IMR-90 (cell line): ENCODE data around the gene JMJD1C. TPM values are rescaled to one million over a fixed set of nuclear protein-coding genes. Genes with fewer than 3 reads are reported as not detected.

Source experiments
- ATAC-seq: fragments of 200-7000 bp; cut with Tn5 transposase; 2 replicates; pipeline ENCODE4 v1.9.1; 2020; ENCODE audit warnings: low read depth, mild to moderate bottlenecking, moderate library complexity
- BruUV-seq: library from RNA; stranded (reverse); fragments of 400-500 nt; replicated peaks from 2 replicates; lab custom pipeline; 2021; lab: Mats Ljungman, UMichigan
- CTCF ChIA-PET: fragments of 300-600 bp; formaldehyde crosslinking; extraction: SDS; loops from one replicate; lab custom pipeline; 2021; ENCODE audit warnings: antibody characterized with exemption; lab: Yijun Ruan, JAX
- POLR2A ChIA-PET: fragments of 300-600 bp; sonication (Branson Sonifier 250); formaldehyde crosslinking; loops from one replicate; lab custom pipeline; 2022; ENCODE audit warnings: antibody characterized with exemption; ENCODE audit not compliant: unreplicated experiment; lab: Charles Lee
- DNase-seq: peaks from one replicate; pipeline ENCODE4 v3.0.0; 2013
- H2AFZ ChIP-seq: replicated peaks from 2 replicates; pipeline ENCODE3; 2013; ENCODE audit warnings: low read length, mild to moderate bottlenecking; ENCODE audit not compliant: poor library complexity
- H2AK5ac ChIP-seq: 2 replicates; pipeline ENCODE4 v1.6.1; 2013; ENCODE audit warnings: low read depth, low read length, inconsistent platforms
- H2AK9ac ChIP-seq: replicated peaks from 2 replicates; pipeline ENCODE3; 2013; ENCODE audit warnings: mild to moderate bottlenecking, low read depth, low read length, moderate library complexity; ENCODE audit not compliant: poor library complexity
- H2BK120ac ChIP-seq: 2 replicates; pipeline ENCODE4 v1.6.1; 2013; ENCODE audit warnings: low read depth, low read length, inconsistent platforms
- H2BK15ac ChIP-seq: 3 replicates; pipeline ENCODE4 v1.6.1; 2013; ENCODE audit warnings: low read depth, low read length, inconsistent platforms
- H2BK20ac ChIP-seq: 2 replicates; pipeline ENCODE4 v1.6.1; 2013; ENCODE audit warnings: low read depth, mild to moderate bottlenecking, inconsistent platforms, low read length, moderate library complexity
- H2BK5ac ChIP-seq: 2 replicates; pipeline ENCODE4 v1.6.1; 2013; ENCODE audit warnings: mild to moderate bottlenecking, low read depth, low read length, inconsistent platforms; ENCODE audit not compliant: poor library complexity, severe bottlenecking
- H3K14ac ChIP-seq: replicated peaks from 2 replicates; pipeline ENCODE4 v1.6.1; 2013; ENCODE audit warnings: low read depth, low read length, inconsistent platforms
- H3K18ac ChIP-seq: 2 replicates; pipeline ENCODE4 v1.6.1; 2013; ENCODE audit warnings: low read depth, low read length, control low read depth
- H3K23ac ChIP-seq: 2 replicates; pipeline ENCODE4 v1.6.1; 2013; ENCODE audit warnings: low read depth, low read length, inconsistent platforms
- H3K27ac ChIP-seq: 2 replicates; pipeline ENCODE4 v1.5.1; 2013; ENCODE audit warnings: mild to moderate bottlenecking, control low read depth, low read length; ENCODE audit not compliant: insufficient read depth
- H3K27me3 ChIP-seq: 2 replicates; pipeline ENCODE4 v1.6.1; 2013; ENCODE audit warnings: low read length; ENCODE audit not compliant: control insufficient read depth, insufficient read depth
- H3K36me3 ChIP-seq: 2 replicates; pipeline ENCODE4 v1.6.1; 2013; ENCODE audit warnings: low read length, mixed read lengths; ENCODE audit not compliant: control insufficient read depth, insufficient read depth
- H3K4ac ChIP-seq: 2 replicates; pipeline ENCODE4 v1.6.1; 2013; ENCODE audit warnings: low read depth, low read length, inconsistent platforms
- H3K4me1 ChIP-seq: 2 replicates; pipeline ENCODE4 v1.6.1; 2013; ENCODE audit warnings: low read length, mixed read lengths; ENCODE audit not compliant: control insufficient read depth, insufficient read depth
- H3K4me2 ChIP-seq: 2 replicates; pipeline ENCODE4 v1.6.1; 2013; ENCODE audit warnings: low read depth, mild to moderate bottlenecking, control low read depth, low read length, moderate library complexity
- H3K4me3 ChIP-seq: 2 replicates; pipeline ENCODE4 v1.5.1; 2013; ENCODE audit warnings: low read depth, mild to moderate bottlenecking, control low read depth, low read length, moderate library complexity; ENCODE audit not compliant: insufficient read depth
- H3K56ac ChIP-seq: 2 replicates; pipeline ENCODE4 v1.6.1; 2013; ENCODE audit warnings: low read length, inconsistent platforms; ENCODE audit not compliant: insufficient read depth; ENCODE audit errors: extremely low read depth
- H3K79me1 ChIP-seq, 2 experiments: 2 replicates each; pipeline ENCODE4 v1.6.1; 2013; ENCODE audit warnings: low read length in 2 of 2, inconsistent platforms in 1 of 2, low read depth in 1 of 2
- H3K9ac ChIP-seq: 2 replicates; pipeline ENCODE4 v1.6.1; 2013; ENCODE audit warnings: low read depth, low read length, control low read depth
- H3K9me1 ChIP-seq: 2 replicates; pipeline ENCODE4 v1.6.1; 2013; ENCODE audit warnings: low read length, inconsistent platforms; ENCODE audit not compliant: insufficient read depth
- H3K9me3 ChIP-seq: 2 replicates; pipeline ENCODE4 v1.6.1; 2013; ENCODE audit warnings: low read length; ENCODE audit not compliant: control insufficient read depth, insufficient read depth
- H4K20me1 ChIP-seq: 2 replicates; pipeline ENCODE4 v1.6.1; 2013; ENCODE audit warnings: low read length, inconsistent platforms; ENCODE audit not compliant: insufficient read depth
- H4K5ac ChIP-seq: 2 replicates; pipeline ENCODE4 v1.6.1; 2013; ENCODE audit warnings: mild to moderate bottlenecking, low read depth, low read length, control low read depth
- H4K8ac ChIP-seq, 2 experiments: 2 replicates each; pipeline ENCODE4 v1.6.1; 2013; ENCODE audit warnings: low read depth in 2 of 2, low read length in 2 of 2, control low read depth in 1 of 2, inconsistent platforms in 1 of 2
- H4K91ac ChIP-seq: 2 replicates; pipeline ENCODE4 v1.6.1; 2013; ENCODE audit warnings: low read depth, low read length, inconsistent platforms; ENCODE audit not compliant: insufficient read depth
- BHLHE40 ChIP-seq: fragments of 150-350 bp; IDR thresholded peaks from 2 replicates; pipeline ENCODE4 v1.6.1; 2016; ENCODE audit warnings: mild to moderate bottlenecking, low read depth, low read length
- CEBPB ChIP-seq: IDR thresholded peaks from 2 replicates; pipeline ENCODE4 v1.6.1; 2012; ENCODE audit warnings: low read depth, low read length, improper control_type of control experiment
- CHD1 ChIP-seq: IDR thresholded peaks from 2 replicates; pipeline ENCODE4 v1.6.1; 2012; ENCODE audit warnings: low read depth, low read length, improper control_type of control experiment
- CTCF ChIP-seq: conservative IDR thresholded peaks from 2 replicates; pipeline ENCODE4 v1.5.1; 2012; ENCODE audit warnings: mild to moderate bottlenecking, low read depth, low read length, improper control_type of control experiment
- FOS ChIP-seq: fragments of 150-350 bp; IDR thresholded peaks from 2 replicates; pipeline ENCODE4 v1.6.1; 2016; ENCODE audit warnings: low read depth, low read length
- MAFK ChIP-seq: IDR thresholded peaks from 2 replicates; pipeline ENCODE4 v1.6.1; 2012; ENCODE audit warnings: low read depth, low read length, improper control_type of control experiment
- MXI1 ChIP-seq: IDR thresholded peaks from 2 replicates; pipeline ENCODE4 v1.6.1; 2012; ENCODE audit warnings: low read depth, mild to moderate bottlenecking, low read length, moderate library complexity, borderline replicate concordance
- POLR2A ChIP-seq: IDR thresholded peaks from 2 replicates; pipeline ENCODE4 v1.6.1; 2012; ENCODE audit warnings: mild to moderate bottlenecking, low read depth, low read length
- RCOR1 ChIP-seq: IDR thresholded peaks from 2 replicates; pipeline ENCODE4 v1.6.1; 2012; ENCODE audit warnings: mild to moderate bottlenecking, low read length, improper control_type of control experiment; ENCODE audit not compliant: insufficient replicate concordance
- RFX5 ChIP-seq: IDR thresholded peaks from 2 replicates; pipeline ENCODE4 v1.8.0; 2012; ENCODE audit warnings: low read depth, mild to moderate bottlenecking, low read length, moderate library complexity
- SMC3 ChIP-seq: fragments of 150-350 bp; IDR thresholded peaks from 2 replicates; pipeline ENCODE4 v1.6.1; 2016; ENCODE audit warnings: low read depth, mild to moderate bottlenecking, antibody characterized with exemption, low read length, moderate library complexity
- USF2 ChIP-seq: fragments of 150-350 bp; IDR thresholded peaks from 2 replicates; pipeline ENCODE4 v1.6.1; 2017; ENCODE audit warnings: mild to moderate bottlenecking, antibody characterized with exemption, low read length, low read depth
- WGBS, 2 experiments: methylation state at CpG; one replicate each; pipeline versions ENCODE4 v1.1.5 to v1.1.7; 2013; ENCODE audit warnings: missing lambda C conversion rate in 2 of 2; ENCODE audit not compliant: insufficient read length in 1 of 2; ENCODE audit errors: extremely low coverage in 2 of 2; 5-methylcytosine and 5-hydroxymethylcytosine counted together
- dilution Hi-C: fragments of 300-500 bp; cut with HindIII; formaldehyde crosslinking; loops from one replicate; pipeline ENCODE4 v1.14.3; 2018; ENCODE audit warnings: low sequenced_read_pairs; ENCODE audit not compliant: unreplicated experiment
- in situ Hi-C: fragments of 300-500 bp; cut with MboI; formaldehyde crosslinking; loops from 3 replicates; pipeline ENCODE4 v1.14.3; 2019; ENCODE audit warnings: low sequenced_read_pairs, inconsistent platforms, mixed read lengths
- intact Hi-C: fragments of 100-400 bp; cut with micrococcal nuclease; formaldehyde crosslinking; loops from 2 replicates; pipeline ENCODE4 v1.10.0; 2022
- polyA plus RNA-seq, 3 experiments: library from polyadenylated mRNA; depleted of rRNA; stranded (reverse); fragments of >200 nt; gene quantifications; 2 replicates each; pipeline ENCODE4 v1.2.3, GENCODE V29; 2012; ENCODE audit warnings: low replicate concordance in 1 of 3
- total RNA-seq: library from RNA; depleted of rRNA; stranded (reverse); fragments of >200 nt; gene quantifications from 2 replicates; pipeline ENCODE4 v1.2.3, GENCODE V29; 2012

Gene JMJD1C
- total and polyA plus RNA-seq, 2 of the 4 experiments (the other 2 are of a cell fraction) = 15.6 to 96.8 TPM

- H3K18ac ChIP-seq = no peak overlapping the region
- H2AFZ ChIP-seq = no peak overlapping the region
- no peak overlapping the region for H2BK5ac ChIP-seq
- ChIA-PET CTCF (no interaction called here), POLR2A (no interaction called here)
- no peaks in the 10 kb centered on the region for H3K9me1 ChIP-seq
- H2AK5ac ChIP-seq = no peak overlapping the region
- peaks cover 42% of the 10 kb centered on the region for H4K20me1 ChIP-seq
- peaks cover 12 to 74% of the 10 kb centered on the region in 2 experiments for H3K79me1 ChIP-seq
- H3K4me1 ChIP-seq = peaks cover 3% of the 10 kb centered on the region
- BruUV-seq = no TSS peak
- H3K36me3 ChIP-seq = peaks cover 6% of the 10 kb centered on the region; the same call in 1 of the 2 replicates
- no peak overlapping the region for H3K56ac ChIP-seq
- no peaks in the 10 kb centered on the region for H3K27me3 ChIP-seq
- DNase-seq = no peak
- H2AK9ac ChIP-seq = no peak overlapping the region
- dilution Hi-C loops = no loop called here
- in situ Hi-C loops = no loop called here
- H3K9me3 ChIP-seq = no peaks in the 10 kb centered on the region
- no peak overlapping the region for H3K27ac ChIP-seq
- no peak overlapping the region; the same call in 2 of the 3 replicates for H2BK15ac ChIP-seq
- H4K8ac ChIP-seq = no peak overlapping the region
- no peak overlapping the region for H4K5ac ChIP-seq
- H3K4me2 ChIP-seq = no peak overlapping the region
- H3K23ac ChIP-seq = no peak overlapping the region
- no peak overlapping the region for H3K9ac ChIP-seq
- no peak overlapping the region for H3K4ac ChIP-seq
- WGBS, 2 experiments = no CpG with 5 or more reads among the region's 2 CpGs
- no peak overlapping the region for H3K14ac ChIP-seq
- intact Hi-C loops = no loop called here
- no peak overlapping the region for H3K4me3 ChIP-seq
- no peak overlapping the region for H2BK120ac ChIP-seq
- TF ChIP-seq SMC3 (no peak), RCOR1 (no peak), CEBPB (no peak), RFX5 (no peak), POLR2A (no peak), FOS (no peak), MAFK (no peak), CHD1 (no peak), BHLHE40 (no peak), USF2 (no peak), CTCF (no peak), MXI1 (no peak)
- H2BK20ac ChIP-seq = no peak overlapping the region
- no peak for ATAC-seq
- H4K91ac ChIP-seq = no peak overlapping the region
These were observed 215.7 kb downstream of the JMJD1C start for GRCh38 chr10:63250032-63250431.
